Activated CD4-positive, alpha-beta T cell treated with anti-CD3 and anti-CD28 coated beads, Interleukin-2, amount 50 U/mL, for 24 hours (primary cell): Measurements from ENCODE around the gene FAM3B.
"Not testable (repeated sequence)": the region's sequence is repeated elsewhere in the genome, so short reads cannot be mapped to it uniquely, and the experiment has no call there.

ENCODE experiments used
- DNase-seq, 2 donors: peaks; one replicate each; pipeline ENCODE4 v3.0.0-alpha.2; 2020; ENCODE audit warnings: low read depth in 1 of 2, low spot score in 1 of 2

FAM3B gene

DNA sequence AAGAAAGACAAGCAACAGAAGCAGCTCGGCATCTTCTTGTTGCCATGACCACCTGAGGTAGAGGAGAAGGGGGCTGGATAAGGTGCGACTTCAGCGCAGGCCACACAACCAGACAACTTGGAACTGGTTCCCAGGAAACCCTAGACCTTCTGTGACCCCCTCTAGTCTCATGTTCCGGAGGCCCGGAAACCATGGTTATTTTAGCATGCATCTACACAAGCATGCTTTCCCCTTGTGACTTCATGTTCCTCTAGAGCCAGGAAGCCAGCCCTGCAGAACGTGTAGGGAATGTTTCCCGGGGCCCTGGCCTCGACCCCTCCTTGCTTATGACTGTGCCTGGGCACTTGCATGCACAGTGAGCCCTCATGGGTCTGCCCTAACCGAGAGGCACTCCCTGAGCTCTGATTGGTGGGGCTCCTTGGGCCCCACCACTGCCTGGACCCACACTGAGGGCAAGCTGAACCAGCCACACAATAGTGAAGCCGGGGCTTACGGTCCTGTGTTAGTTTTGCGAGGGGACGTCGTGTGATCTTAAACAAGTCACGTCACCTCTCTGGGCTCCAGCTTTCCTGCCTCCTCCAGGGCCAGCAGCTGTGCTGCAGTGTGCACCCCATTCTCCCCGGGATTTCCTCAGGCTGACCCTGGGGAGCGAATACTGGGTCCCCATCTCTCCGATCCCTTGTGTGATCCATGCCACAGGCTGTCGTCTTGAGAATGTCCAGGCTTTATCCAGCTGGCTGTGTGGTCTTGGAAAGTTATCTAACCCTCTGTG lies 33.2 kb downstream of the FAM3B start:
- DNase-seq: no peak

DNA sequence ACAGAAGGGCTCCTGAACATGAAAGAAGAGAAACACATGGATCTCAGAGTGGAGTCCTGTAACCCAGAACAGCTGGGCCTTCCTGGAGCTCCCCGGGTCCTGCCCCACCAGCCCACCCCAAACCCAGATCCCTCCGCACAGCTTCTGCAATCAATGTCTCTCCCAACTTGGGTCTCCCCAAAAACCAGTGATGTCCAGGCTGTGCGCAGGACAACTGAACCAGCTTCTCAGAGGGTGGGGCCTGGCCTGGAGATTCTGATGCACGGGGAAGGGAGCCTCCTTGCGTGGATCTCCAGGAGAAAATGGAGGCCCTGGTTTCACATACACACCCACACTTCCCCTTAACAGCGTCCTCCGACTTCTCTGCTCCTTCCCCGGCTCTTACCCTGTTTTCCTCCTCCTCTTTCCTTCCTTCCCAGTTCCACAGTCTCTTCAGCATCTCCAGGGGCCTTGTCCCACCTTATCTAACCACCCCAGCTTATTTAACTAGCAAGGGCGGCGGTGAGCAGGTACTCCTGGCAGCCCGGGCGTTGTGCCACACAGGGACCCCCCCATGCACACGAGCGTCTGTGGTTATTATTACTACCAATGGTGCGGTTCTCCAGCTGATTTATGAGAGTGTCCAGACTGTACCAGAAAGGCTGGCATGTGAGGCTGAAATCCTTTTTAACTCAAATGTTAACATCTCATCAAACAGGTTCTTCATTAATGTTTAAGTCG lies 34.0 kb downstream of the FAM3B start:
- DNase-seq: no peak

DNA sequence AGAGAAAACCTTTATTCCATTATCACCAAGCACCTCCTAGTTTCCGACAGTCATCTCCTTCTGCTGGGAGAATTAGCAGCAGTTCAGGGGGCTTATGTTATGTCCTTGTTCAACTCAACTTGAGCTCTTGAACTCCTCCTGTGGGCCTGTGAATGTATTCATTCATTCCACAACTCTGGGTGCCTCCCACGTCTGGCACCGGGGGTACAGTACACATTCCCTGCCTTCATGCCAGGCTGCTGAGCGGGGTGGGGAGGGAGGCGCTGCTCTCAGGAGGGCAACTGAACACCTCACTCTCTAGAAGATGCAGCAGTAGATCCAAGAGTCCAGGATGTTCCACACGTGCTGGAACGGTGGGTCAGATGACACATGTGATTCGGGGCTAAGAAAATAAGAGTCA lies 40.9 kb downstream of the FAM3B start:
- no peak for DNase-seq

DNA sequence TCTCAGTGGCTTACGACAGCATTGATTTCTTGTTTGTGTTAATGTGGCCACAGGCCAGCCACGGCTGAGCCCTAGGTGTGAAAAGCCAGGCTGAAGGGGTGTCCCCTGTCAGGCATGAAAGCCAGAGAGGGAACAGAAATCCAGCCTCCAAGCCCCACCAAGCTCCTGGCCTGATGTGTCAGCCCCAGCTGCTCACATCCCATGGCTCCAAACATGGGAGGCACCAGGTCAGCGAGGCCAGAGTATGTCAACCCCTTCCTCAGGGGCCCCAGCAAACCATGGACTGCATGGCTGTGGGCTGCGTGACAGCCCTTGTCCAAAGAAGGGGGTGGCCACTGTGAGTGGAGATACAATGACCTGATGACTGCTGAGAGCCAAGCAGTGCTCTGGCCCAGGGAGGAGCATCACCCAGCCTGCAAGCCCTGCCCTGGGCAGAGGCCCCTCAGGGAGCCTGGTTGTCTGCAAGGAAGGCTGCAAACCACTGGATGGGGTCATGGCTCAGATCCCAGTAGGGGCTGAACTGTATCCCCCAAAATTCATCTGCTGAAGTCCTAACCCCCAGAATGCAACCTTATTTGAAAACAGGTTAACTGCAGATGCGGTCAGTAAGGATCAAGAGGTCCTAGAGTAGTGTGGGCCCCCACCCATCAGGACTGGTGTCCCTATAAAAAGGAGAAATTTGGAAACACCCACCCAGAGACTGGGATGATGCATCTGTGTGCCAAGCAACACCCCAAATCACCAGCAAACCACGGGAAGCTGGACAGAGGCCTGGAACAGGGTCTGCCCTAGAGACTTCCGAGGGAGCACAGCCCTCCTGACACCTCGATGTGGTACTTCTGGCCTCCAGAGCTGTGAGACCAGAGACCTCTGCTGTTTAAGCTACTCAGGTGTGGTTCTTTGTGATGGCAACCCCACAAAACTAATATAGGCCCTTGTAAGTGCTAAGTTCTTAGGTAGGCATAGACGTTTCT lies 41.9 kb downstream of the FAM3B start:
- no peak for DNase-seq

DNA sequence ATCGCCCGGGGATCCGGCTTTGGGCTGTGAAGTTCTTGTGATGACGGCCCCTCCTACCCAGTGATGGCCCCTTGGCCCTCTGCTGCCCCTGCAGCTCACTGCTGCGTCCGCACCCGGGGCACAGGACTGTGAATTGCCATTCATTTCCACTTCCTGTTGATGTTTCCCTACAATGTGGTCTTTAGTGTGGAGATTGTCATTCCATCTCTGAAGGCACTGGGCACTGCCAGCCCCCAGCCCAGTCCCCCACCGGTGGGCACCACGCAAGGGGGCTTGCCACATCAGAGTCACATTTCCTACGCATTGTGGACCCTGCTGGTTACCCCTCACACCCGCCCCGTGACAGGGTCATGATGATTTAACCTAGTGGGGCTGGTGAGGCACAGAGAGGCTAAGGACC lies 42.7 kb downstream of the FAM3B start:
- no peak for DNase-seq

DNA sequence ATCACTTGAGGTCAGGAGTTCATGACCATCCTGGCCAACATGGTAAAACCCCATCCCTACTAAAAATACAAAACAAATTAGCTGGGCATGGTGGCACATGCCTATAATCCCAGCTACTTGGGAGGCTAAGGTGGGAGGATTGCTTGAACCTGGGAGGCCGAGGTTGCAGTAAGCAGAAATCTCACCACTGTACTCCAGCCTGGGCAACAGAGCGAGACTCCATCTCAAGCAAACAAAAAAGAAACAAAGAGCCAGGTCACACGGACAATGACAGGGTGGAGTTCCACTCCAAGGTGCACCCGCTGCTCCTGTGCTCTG lies 43.1 kb downstream of the FAM3B start:
- not testable (repeated sequence) for DNase-seq

DNA sequence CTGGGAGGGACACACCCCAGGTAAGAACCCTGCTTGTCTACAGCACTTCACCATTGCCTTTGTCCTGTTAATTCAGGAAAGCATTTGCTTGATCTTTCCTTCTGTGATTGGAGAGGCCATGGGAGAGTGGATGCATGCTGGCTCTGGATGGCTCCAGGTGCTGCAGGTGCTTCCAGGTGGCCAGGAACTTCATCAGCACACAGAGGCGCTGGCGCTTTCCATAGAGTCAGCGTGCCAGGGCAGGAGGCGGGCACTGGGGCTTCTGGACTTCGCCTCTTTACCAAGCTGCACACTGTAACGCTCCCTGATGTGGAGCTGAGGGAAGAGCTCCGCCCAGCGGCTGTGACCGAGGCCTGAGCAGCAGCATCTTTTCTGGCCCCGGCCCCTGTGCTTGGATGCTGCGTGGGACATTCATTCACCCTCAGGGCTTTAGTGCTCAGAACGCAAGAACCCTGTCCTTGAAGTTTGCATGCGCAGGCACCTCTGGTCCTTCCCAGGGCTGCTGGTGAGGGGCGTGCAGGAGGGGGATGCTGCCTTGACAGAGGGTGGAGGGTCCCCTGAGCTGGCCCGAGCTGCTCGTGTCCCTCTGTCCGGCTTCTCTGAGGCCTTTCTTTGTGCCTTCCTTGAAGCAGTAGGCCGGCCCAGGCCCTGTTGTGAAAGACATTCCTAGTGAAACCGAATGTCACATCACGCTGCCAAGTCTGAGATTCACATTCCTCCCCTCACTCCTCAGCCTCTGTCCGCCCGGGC lies 43.6 kb downstream of the FAM3B start:
- no peak for DNase-seq

DNA sequence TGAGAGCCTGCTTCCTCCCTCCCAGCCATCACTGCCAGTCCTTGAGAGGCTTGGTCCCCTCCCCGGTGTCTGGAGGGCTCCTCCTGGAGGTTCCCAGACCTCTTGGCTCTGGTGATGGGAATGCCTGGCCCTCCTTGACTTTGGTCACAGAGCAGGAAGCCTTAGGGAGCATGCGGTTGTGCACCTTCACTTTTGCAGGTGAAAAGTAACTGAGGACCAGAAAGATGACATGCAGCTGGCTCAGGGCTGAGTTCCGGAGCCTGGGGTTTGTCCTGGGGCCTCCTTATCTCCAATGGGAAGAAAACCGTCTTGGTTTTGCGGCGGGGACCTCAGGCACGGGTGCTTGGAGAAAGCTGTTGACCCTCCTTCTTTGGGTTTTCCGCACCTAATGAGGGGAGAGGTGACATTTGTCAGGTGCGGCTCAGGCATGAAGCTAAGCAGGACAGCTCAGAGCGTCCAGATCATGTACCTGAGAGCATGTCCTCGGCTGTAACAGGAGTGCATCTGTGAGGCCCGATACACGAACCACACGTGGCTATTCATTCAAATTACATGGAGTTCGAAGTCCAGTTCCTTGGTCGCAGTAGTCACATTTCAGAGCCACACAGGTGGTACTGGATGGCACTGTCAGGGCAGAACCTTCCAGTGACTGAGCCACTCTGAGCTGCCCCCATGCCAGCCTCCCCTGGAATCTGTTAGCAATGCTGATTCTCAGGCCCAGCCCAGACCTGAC lies 44.6 kb downstream of the FAM3B start:
- DNase-seq: no peak

DNA sequence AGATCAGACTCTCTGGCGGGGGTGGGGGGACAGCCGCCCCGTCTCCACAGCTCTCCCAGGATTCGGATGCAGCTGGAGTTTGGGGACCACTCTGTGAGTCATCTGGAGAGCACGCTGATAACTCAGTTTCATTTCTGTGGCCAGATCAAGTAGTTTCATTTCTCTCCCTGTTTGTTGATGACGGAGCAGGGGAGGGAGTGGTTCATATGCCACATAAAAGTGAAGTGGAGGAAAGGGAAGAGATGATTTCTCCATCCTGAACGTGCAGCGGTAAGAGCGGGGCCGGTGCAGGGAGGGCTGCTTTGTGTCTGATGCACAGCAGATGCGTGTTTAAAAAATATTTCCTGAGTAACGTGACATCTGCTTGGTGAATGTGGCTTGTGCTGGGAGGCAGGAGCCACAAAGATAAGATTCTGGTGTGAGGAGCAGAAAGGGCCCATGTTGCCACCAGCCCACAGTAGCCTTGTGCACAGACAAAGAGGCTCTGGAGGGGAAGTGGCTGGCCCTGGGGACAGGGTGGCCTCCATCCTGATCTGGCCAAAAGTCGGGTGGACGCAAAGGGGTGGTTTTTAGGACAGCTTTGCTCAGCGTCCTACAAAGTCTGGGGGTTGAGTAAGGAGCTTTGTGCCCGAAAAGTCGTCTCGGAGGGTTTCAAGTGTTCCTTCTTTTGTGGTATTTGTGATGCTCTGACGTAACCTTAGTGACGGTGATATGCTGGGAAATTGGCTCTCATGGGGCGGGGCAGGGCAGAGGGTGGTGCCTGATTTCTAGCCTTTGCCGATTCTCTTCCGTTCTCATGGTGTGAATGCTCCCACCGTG lies 45.4 kb downstream of the FAM3B start, which contains the start of gene MX2:
Gene MX2 (plus strand): TSS at position 242 of the 819 bp plus-strand sequence. CDS start 14,880 bp downstream, outside the sequence.
- DNase-seq: peak; percentile 53 to 69

DNA sequence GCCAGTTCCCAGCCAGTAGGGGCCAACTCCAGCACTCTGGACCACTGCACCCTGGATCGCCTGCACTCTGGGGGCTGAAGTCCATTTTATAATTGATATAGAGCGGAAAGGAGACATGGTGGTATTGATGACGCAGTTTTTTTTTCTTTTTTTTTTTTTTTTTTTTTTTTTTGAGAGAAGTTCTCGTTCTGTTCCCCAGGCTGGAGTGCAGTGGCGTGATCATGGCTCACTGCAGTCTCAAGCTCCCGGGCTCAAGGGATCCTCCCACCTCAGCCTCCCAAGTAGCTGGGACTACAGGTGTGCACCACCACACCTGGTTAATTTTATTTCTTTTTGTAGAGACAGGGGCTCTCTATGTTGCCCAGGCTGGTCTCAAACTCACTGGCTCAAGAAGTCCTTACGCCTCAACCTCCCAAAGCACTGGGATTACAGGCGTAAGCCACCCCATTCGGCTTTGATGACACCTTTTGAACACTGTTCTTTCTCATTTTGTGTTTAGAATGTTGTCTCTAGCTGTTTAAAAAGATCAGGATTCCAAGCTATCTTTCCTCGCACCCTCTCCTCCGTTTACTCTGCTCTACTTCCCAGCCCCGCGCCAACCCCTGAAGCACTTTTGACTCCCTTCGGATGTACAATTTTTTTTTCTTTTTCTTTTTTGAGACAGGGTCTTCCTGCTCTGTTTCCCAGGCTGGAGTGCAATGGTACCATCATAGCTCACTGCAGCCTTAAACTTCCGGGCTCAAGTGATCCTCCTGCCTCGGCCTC lies 46.2 kb downstream of the FAM3B start:
- DNase-seq: no peak

DNA sequence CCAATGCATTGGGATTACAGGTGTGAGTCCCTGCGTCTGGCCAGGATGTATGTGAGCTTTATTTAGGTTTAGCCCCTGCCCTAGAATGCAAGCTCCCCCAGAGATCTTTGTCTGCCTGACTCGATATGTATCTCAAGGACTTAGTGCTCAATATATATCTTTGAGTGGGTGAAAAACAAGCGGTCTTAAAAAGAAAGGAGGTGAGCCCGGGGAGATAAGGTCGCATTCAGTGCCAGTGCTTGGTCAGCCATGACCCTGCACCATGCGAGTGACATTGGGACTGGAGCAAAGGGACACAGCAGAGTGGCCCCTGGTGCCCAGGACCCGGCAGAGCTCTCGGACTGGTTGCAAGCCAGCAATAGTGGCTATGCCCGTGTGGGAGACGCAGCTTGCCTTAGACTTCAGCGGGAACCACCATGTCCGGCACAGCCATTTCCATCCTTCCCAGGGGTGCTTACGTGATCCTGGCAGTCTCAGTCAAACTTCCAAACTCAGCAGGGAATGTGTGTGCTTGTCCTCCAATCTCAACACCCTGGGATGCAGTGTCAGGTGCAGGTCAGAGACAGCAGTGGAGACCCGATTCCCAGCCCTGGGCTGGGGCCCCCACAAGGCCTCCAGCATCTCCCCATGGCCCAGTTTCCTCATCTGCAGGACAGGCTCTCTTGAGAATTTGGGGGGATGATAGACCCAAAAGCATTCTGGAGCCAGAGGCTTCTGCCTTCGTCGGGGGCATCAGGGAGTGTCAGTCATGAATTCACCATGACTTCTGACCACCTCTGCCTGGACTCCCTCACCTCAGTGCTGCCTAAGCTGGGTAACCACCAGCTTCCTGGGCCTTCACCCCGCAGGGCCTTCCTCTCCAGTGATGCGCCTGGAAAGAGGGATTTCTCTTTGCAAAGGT lies 47.0 kb downstream of the FAM3B start:
- no peak for DNase-seq

DNA sequence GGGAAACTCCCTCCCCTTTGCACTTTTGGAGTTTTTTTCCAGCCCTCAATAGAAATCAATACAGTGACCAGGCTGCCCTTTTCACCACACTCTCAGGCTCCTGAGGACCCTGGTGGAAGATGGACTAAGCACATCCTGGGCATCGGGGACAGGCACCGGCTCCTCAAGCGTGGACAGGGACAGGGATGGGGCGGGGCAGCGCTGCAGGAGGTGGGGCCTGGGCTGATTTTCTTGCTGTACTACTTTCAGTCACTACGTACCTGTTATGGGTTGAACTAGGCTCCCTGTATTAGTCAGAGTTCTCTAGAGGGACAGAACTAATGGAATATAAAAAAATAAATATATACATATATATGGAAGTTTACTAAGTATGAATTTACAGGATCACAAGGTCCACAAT lies 47.7 kb downstream of the FAM3B start:
- no peak for DNase-seq

DNA sequence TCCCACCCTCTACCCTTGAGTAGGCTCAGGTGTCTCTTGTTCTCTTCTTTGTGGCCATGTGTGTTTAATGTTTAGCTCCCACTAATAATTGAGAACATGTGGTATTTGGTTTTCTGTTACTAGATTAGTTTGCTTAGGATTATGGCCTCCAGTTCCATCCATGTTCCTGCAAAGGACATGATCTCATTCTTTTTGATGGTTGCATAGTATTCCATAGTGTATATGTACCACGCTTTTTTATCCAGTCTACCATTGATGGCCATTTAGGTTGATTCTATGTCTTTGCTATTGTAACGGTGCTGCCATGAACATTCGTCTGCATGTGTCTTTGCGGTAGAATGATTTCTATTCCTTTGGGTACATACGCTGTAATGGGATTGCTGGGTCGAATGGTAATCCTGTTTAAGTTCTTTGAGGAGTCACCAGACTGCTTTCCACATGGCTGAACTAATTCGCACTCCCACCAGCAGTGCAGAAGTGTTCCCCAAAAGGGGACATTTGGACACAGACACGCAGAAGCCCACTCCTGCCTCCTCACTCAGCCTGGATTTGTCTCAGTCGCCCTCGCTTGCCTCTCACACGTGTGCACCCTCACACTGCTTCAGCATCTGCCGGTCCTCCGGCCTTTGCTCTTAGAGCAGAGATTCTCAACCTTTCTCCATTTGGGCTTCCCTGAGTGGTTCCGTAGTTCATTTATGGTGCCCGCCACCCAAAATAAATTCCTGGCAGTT lies 48.9 kb downstream of the FAM3B start:
- DNase-seq: no peak

DNA sequence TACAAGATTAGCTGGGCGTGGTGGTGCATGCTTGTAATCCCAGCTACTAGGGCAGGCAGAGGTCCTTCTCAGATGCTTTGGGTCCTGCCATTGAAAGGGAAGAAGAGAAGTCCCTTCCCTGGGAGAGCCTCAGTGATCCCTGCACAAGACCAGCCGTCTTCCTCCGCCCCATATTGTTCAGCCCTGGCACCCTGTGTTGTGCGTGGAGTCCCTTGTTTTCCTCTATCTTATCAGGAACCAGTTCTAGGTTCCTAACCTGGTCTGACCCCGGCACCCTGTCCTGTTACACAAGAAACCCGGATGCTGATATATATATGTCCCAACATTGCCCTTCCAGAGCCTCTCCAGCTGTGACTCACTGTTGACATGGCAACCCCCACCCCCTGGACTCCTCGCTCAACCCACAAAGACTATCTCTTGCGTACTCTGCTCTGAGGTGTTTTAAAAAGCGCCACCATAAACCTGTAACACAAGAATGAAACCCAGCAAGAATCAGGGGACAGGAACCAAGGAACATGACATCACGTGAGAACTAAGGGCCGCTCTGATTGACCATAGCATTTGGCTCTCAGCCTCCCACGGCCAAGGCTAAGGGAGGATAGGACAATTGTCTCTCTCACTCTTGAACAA lies 50.0 kb downstream of the FAM3B start:
- no peak for DNase-seq

DNA sequence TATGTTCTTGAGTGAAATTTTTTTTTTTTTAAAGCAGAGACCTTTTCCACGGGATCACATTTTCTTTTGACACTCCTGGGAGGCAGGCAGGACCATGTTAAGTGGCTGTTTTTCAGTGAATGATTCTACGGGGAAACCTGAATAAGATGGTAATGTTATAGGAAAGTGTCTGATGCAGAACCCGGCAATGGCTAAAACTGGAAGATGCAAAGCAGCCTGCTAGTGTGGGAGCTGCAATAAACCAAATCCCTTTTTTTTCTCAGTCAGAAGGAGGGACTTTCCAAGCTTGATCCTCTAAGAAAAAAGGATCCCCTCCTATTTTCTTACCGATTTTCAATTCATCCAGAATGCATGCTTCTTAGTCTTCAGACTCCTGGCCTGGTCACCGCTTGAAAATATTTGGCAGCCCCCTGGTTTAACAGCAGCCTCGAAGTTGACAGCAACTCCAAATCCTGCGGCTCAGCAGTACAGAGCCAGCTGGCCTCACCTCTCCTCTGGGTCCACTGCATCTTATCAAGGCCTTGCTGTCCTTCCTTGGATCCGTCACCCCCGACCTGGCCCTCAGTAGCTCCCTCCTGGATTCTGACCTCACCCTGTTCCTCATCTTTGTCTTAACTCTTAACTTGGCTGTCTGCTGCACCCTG lies 50.8 kb downstream of the FAM3B start:
- no peak for DNase-seq
